Heart right ventricle (tissue), 16 donors: ENCODE results near the gene RIBC2. TPM values are rescaled to one million over a fixed set of nuclear protein-coding genes. Genes with fewer than 3 reads are reported as not detected.
"Not testable (repeated sequence)": the region's sequence is repeated elsewhere in the genome, so short reads cannot be mapped to it uniquely, and the experiment has no call there.

Experiments used
- ATAC-seq, 8 donors: fragments of 200-7000 bp; cut with Tn5 transposase; one replicate each; pipeline ENCODE4 v1.9.1; 2020; ENCODE audit warnings: mild to moderate bottlenecking in 8 of 8, moderate library complexity in 8 of 8, moderate number of reproducible peaks in 1 of 8
- DNase-seq, 2 donors: peaks; one replicate each; pipeline ENCODE4 v3.0.0-alpha.2; 2020
- H3K27ac ChIP-seq, 10 donors: fragments of 200-600 bp; sonication (generic) in 2 of 10; one replicate each; pipeline versions ENCODE4 v1.5.0 to v1.8.0; 2020 to 2022; ENCODE audit warnings: mild to moderate bottlenecking in 3 of 10
- H3K27me3 ChIP-seq, 7 donors: fragments of 200-600 bp; one replicate each; pipeline ENCODE4 v1.8.0; 2021 to 2022; ENCODE audit warnings: mild to moderate bottlenecking in 2 of 7
- H3K36me3 ChIP-seq, 9 donors: fragments of 200-600 bp; sonication (generic) in 1 of 9; one replicate each; pipeline versions ENCODE4 v1.5.0 to v1.8.0; 2020 to 2022; ENCODE audit warnings: mild to moderate bottlenecking in 2 of 9
- H3K4me1 ChIP-seq, 9 donors: fragments of 200-600 bp; sonication (generic) in 1 of 9; one replicate each; pipeline versions ENCODE4 v1.5.0 to v1.8.0; 2020 to 2022; ENCODE audit warnings: mild to moderate bottlenecking in 4 of 9
- H3K4me3 ChIP-seq, 10 donors: fragments of 200-600 bp; sonication (generic) in 2 of 10; one replicate each; pipeline versions ENCODE4 v1.5.0 to v1.8.0; 2020 to 2022; ENCODE audit warnings: mild to moderate bottlenecking in 7 of 10, moderate library complexity in 2 of 10
- H3K9me3 ChIP-seq, 11 donors: fragments of 200-600 bp in 10 of 11; sonication (generic) in 2 of 11; one replicate each; pipeline versions ENCODE4 v1.5.0 to v1.8.0; 2013 to 2022; ENCODE audit warnings: mild to moderate bottlenecking in 2 of 11, control low read depth in 1 of 11, moderate library complexity in 1 of 11
- WGBS, 2 donors: extraction: QIAGEN DNeasy Blood & Tissue Kit; methylation state at CpG; one replicate each; pipeline ENCODE4 v1.1.7; 2013; ENCODE audit warnings: inconsistent platforms in 1 of 2; 5-methylcytosine and 5-hydroxymethylcytosine counted together
- intact Hi-C, 10 donors: fragments of 100-400 bp; cut with DNase I; formaldehyde crosslinking; loops; one replicate each; pipeline versions ENCODE4 v1.11.1 to v1.14.2; 2022
- polyA plus RNA-seq, 2 donors: library from polyadenylated mRNA; stranded (reverse); fragments of 200-250 nt; gene quantifications; one replicate each; pipeline ENCODE4 v1.2.3, GENCODE V29; 2013
- total RNA-seq, 10 donors: library from RNA; stranded (reverse); fragmentation: NEBNext Ultra II Directional in 3 of 10; extraction: Animal tissue kit (Norgen Biotek cat#: 25700) in 3 of 10; gene quantifications; one replicate each; pipeline versions ENCODE4 v1.2.1 to v1.2.4, GENCODE V29; 2021 to 2023
- TF ChIP-seq, protein P1 (sequence below), 9 donors: fragments of 200-600 bp; sonication (generic) in 2 of 9; IDR thresholded peaks; one replicate each; pipeline versions ENCODE4 v1.5.0 to v1.8.0; 2021 to 2022; ENCODE audit warnings: antibody characterized with exemption in 9 of 9, mild to moderate bottlenecking in 5 of 9, moderate library complexity in 1 of 9
- donor health status: Arrhythmogenic right ventricular cardiomyopathy.
- donor health status: ischemic (EF 13 %, LVEDD 7.1; RV severe dilation, severe dysfunction).
- donor health status: healthy with polysubstance abuse.
- donor health status: DM: no; HTN: yes; CAD: no.
- donor health status: DM: no; HTN: no; CAD: no.
- donor health status: ischemic (EF 25% LVEDD 6.9; RV normal size, moderate dysfunction).
- donor health status: ischemic (EF 25% LVEDD 5.7; RV mildly dilated, moderate dysfunction).
- donor health status: healthy.
- donor health status: DM: yes; HTN: yes; CAD: no.
- donor health status: Ischemic cardiomyopathy.
- donor health status: ischemic (EF 35%, LVEDD 5.7; RV mildly dilated, moderate dysfunction).
- donor health status: nonischemic (EF 11% LVEDD 7.7; RV severe dilation, severe dysfunction).
- donor health status: DM: yes; HTN: yes; CAD: no.
- donor health status: PGD.
- donor health status: ischemic (EF 29% LVEDD 5.4; RV normal size, mild dysfunction).
- donor health status: nonischemic (EF 23%, LVEDD 6.1; RV moderate dilation, normal function).

RIBC2 gene
- total and polyA plus RNA-seq, 12 donors, result 0.06 to 1.2 (median 0.20) TPM; not detected in 9

DNA sequence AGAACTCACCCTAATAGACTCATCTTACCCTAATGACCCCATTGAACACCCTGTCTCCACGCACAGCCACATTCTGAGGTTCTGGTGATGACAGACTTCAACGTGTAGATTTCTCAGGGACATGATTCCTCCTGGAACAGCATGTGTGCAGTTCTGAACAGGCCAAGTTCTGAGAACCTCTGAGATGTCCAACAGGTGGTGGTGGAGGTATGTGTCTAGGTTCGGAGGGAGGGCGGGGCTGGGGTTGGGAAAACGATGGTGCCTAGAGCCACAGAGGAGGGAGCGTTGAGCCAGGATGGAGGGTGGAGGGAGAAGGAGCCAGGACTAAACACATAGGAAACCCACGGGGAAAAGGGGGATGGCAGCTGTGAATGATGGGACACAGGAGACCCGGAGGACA is 45.7 kb downstream of the RIBC2 start:
- intact Hi-C loops, result no loop called here
- TF ChIP-seq, protein P1, sequence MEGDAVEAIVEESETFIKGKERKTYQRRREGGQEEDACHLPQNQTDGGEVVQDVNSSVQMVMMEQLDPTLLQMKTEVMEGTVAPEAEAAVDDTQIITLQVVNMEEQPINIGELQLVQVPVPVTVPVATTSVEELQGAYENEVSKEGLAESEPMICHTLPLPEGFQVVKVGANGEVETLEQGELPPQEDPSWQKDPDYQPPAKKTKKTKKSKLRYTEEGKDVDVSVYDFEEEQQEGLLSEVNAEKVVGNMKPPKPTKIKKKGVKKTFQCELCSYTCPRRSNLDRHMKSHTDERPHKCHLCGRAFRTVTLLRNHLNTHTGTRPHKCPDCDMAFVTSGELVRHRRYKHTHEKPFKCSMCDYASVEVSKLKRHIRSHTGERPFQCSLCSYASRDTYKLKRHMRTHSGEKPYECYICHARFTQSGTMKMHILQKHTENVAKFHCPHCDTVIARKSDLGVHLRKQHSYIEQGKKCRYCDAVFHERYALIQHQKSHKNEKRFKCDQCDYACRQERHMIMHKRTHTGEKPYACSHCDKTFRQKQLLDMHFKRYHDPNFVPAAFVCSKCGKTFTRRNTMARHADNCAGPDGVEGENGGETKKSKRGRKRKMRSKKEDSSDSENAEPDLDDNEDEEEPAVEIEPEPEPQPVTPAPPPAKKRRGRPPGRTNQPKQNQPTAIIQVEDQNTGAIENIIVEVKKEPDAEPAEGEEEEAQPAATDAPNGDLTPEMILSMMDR (IDR thresholded peaks at IDR 0.05), result no peak

DNA sequence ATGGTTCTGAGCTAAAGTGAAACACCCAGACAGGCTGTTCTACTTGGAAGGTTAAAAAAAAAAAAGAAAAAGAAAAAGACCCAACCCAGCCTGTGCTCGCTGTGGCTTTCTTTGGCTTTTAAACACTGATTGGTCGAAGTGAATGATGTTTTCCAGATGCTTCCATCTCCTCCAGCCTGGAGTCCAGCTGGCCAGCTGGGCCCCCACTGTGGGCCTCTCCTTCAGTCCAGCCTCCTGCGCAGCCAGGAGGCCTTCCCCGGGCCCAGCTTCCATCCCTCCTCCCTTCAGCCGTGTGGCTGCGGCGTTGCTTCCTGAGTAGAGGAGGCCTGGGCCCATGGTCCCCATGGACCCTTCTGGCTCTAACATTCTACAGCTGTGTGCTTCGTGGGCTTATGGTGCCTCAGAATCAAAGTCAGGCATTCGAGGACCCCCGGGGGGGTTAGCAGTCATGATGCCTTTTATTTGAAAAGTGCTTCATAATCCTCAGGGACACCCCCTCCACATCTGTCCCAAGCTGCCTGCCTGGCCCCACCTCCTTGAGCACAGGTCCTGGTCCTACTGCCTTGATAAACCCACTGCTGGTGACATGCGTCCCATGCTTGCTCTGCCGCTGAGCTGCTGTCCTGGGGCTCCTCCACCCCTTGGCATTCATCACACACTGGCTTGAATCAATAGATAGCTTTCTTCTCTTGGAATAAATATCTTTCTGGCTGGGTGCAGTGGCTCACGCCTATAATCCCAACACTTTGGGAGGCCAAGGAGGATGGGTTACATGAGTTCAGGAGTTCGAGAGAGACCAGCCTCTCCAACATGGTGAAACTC is 47.0 kb downstream of the RIBC2 start:
- 64 to 66% methylated on average over 14 of the region's 14 CpGs for WGBS, 2 donors
- no peaks in the 10 kb centered on the region for H3K36me3 ChIP-seq
- H3K4me1 ChIP-seq, result peaks cover 0 to 19% (median 5%) of the 10 kb centered on the region in 9 donors
- TF ChIP-seq, protein P1 (IDR thresholded peaks at IDR 0.05), result no peak
- ATAC-seq, result peak; percentile 92 to 98 (median 96)
- no peak overlapping the region for H3K4me3 ChIP-seq
- H3K9me3 ChIP-seq, result peaks cover 0 to 4% (median 0%) of the 10 kb centered on the region in 11 donors
- DNase-seq, result peak; percentile 76 to 80
- peak overlapping the region in 9 of 10 donors; percentile 23 to 78 (median 65) for H3K27ac ChIP-seq
- H3K27me3 ChIP-seq, result peaks cover 0 to 14% (median 0%) of the 10 kb centered on the region in 7 donors
- intact Hi-C loops, result loop anchor here in 2 of 10 donors (5.0 kb wide), 1 partner anchor 37 kb away; no protein-coding TSS in a partner anchor

More for the DNA sequence above, 45.7 kb downstream of the RIBC2 start:
- H3K4me3 ChIP-seq, result no peak overlapping the region
- H3K27ac ChIP-seq, result peak overlapping the region in 5 of 10 donors; percentile 58 to 75 (median 72)
- no peaks in the 10 kb centered on the region for H3K36me3 ChIP-seq
- DNase-seq, result no peak
- H3K4me1 ChIP-seq, result peaks cover 0 to 19% (median 5%) of the 10 kb centered on the region in 9 donors
- ATAC-seq, result no peak
- peaks cover 0 to 14% (median 0%) of the 10 kb centered on the region in 7 donors for H3K27me3 ChIP-seq
- H3K9me3 ChIP-seq, result peaks cover 0 to 4% (median 0%) of the 10 kb centered on the region in 11 donors
- 90 to 95% methylated on average over 8 of the region's 8 CpGs for WGBS, 2 donors

DNA sequence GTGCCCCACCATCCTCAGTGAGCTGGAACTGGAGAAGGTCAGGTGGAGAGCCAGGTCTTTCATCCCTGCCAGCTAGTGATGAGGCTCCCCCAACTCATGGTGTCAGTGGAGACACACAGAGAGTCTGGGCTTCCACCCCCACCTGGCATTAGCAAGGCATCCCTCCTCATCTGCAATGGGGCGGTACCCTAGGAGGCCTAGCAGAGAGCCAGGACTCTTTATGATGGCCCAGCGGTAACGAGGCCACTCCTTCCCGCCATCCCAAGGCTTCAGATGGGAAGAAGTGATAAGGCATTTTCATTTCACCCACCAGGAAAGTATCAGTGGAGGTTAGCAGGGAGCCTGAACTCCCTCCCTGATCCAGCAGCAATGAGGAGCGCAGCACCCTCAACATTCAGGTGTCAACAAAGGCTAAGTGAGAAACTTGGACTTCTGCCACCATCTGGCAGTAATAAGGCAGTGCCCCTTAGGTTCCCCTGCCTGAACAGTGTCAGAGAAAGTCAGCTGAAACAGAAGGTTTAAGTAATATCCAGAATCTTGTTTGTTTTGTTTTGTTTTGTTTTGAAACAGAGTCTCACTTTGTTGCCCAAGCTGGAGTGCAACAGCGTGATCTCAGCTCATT is 48.7 kb downstream of the RIBC2 start:
- H3K27ac ChIP-seq, result no peak overlapping the region
- TF ChIP-seq, protein P1 (IDR thresholded peaks at IDR 0.05), result no peak
- intact Hi-C loops, result loop anchor here in 2 of 10 donors (5.0 kb wide), 1 partner anchor 35 kb away; no protein-coding TSS in a partner anchor
- no peaks in the 10 kb centered on the region for H3K36me3 ChIP-seq
- WGBS, 2 donors, result 76 to 83% methylated on average over 6 of the region's 6 CpGs
- ATAC-seq (no peak), DNase-seq (no peak)
- peaks cover 0 to 2% (median 0%) of the 10 kb centered on the region in 7 donors for H3K27me3 ChIP-seq
- H3K4me3 ChIP-seq, result no peak overlapping the region
- H3K9me3 ChIP-seq, result peaks cover 0 to 14% (median 0%) of the 10 kb centered on the region in 11 donors
- H3K4me1 ChIP-seq, result peaks cover 0 to 19% (median 5%) of the 10 kb centered on the region in 9 donors

DNA sequence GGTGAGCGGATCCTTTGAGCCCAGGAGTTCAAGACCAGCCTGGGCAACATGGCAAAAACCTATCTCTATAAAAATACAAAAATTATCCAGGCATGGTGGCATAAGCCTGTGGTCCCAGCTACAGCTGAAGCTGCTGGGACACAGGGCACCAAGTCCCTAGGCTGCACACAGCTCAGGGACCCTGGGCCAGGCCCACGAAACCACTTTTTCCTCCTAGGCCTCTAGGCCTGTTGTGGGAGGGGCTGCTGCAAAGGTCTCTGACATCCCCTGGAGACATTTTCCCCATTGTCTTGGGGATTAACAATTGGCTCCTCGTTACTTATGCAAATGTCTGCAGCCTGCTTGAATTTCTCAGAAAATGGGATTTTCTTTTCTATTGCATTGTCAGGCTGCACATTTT is 50.2 kb downstream of the RIBC2 start:
- not testable (repeated sequence) for H3K36me3 ChIP-seq, H3K4me3 ChIP-seq, ATAC-seq, DNase-seq, H3K27me3 ChIP-seq, H3K27ac ChIP-seq
- peaks cover 0 to 19% (median 5%) of the 10 kb centered on the region in 9 donors for H3K4me1 ChIP-seq
- peaks cover 0 to 21% (median 0%) of the 10 kb centered on the region in 11 donors for H3K9me3 ChIP-seq
- 93 to 95% methylated on average over 3 of the region's 3 CpGs for WGBS, 2 donors
- intact Hi-C loops, result loop anchor here in 2 of 10 donors (5.0 kb wide), 1 partner anchor 34 kb away; no protein-coding TSS in a partner anchor
